Fibroblast of mammary gland (primary cell): ENCODE measurements around the gene CSAG3.
"Not testable (repeated sequence)": the region's sequence is repeated elsewhere in the genome, so short reads cannot be mapped to it uniquely, and the experiment has no call there.

Experiments used
- DNase-seq: peaks from one replicate; pipeline ENCODE4 v3.0.0-alpha.2; 2010; ENCODE audit warnings: low read depth
- H3K4me3 ChIP-seq: 2 replicates; pipeline ENCODE4 v1.5.1; 2011; ENCODE audit warnings: low read depth, mild to moderate bottlenecking, low read length, moderate library complexity; ENCODE audit not compliant: control insufficient read depth
- CTCF ChIP-seq: conservative IDR thresholded peaks from 2 replicates; pipeline ENCODE4 v1.5.1; 2011; ENCODE audit warnings: low read depth, low read length, inconsistent platforms; ENCODE audit not compliant: control insufficient read depth, insufficient read depth

Gene CSAG3

GRCh38 chrX:152758918-152759317 lies at the start of gene CSAG3:
Gene CSAG3, plus strand, starts transcription at chrX:152759218.
- DNase-seq, H3K4me3 ChIP-seq: not testable (repeated sequence)

- not testable (repeated sequence) for DNase-seq, H3K4me3 ChIP-seq
These were observed 45.8 kb upstream of the CSAG3 start for GRCh38 chrX:152713195-152713594.

GRCh38 chrX:152713815-152714787 lies 44.9 kb upstream of the CSAG3 start, which contains the start of gene MAGEA2B:
Gene MAGEA2B, plus strand, starts transcription at chrX:152714628. Its CDS starts 2,479 bp downstream, at chrX:152717107.
- not testable (repeated sequence) for DNase-seq, H3K4me3 ChIP-seq

GRCh38 chrX:152725409-152725808 lies 33.6 kb upstream of the CSAG3 start:
- DNase-seq = no peak
- no peak overlapping the region for H3K4me3 ChIP-seq
- TF ChIP-seq CTCF = no peak

- no peak for DNase-seq
- H3K4me3 ChIP-seq = no peak within 1 kb of the TSS
- TF ChIP-seq CTCF = no peak
These were observed 25.6 kb upstream of the CSAG3 start, which contains the start of the genes CSAG1 and MAGEA12 for GRCh38 chrX:152733261-152733975. Gene CSAG1, minus strand, starts transcription at chrX:152733721. Its CDS starts 1,261 bp downstream, at chrX:152732460. Gene MAGEA12, plus strand, starts transcription at chrX:152733757. Its CDS starts 2,405 bp downstream, at chrX:152736162.

- H3K4me3 ChIP-seq, DNase-seq: not testable (repeated sequence)
These were observed 24.7 kb upstream of the CSAG3 start for GRCh38 chrX:152734143-152734858.

GRCh38 chrX:152735101-152735500 lies 23.9 kb upstream of the CSAG3 start:
- DNase-seq = no peak
- H3K4me3 ChIP-seq = no peak overlapping the region
- TF ChIP-seq CTCF = no peak

GRCh38 chrX:152735860-152736511 lies 23.0 kb upstream of the CSAG3 start:
- DNase-seq = no peak
- H3K4me3 ChIP-seq = no peak overlapping the region
- no peak for TF ChIP-seq CTCF

GRCh38 chrX:152736528-152736927 lies 22.5 kb upstream of the CSAG3 start:
- H3K4me3 ChIP-seq, DNase-seq: not testable (repeated sequence)
